Sigmoid colon (tissue), 7 donors: ENCODE measurements around the gene FXYD1. TPM values are rescaled to one million over a fixed set of nuclear protein-coding genes. Genes with fewer than 3 reads are reported as not detected.
"Not testable (repeated sequence)": the region's sequence is repeated elsewhere in the genome, so short reads cannot be mapped to it uniquely, and the experiment has no call there.

Source experiments
- DNase-seq: peaks from one replicate; pipeline ENCODE4 v3.0.0-alpha.2; 2019
- H3K27ac ChIP-seq, 4 donors: fragments of 200-600 bp; sonication (generic); one replicate each; pipeline ENCODE4 v1.5.1; 2016 to 2019; ENCODE audit warnings: mild to moderate bottlenecking in 1 of 4
- H3K27me3 ChIP-seq, 3 donors: fragments of 200-600 bp; sonication (generic); one replicate each; pipeline ENCODE4 v1.5.1; 2019; ENCODE audit warnings: mild to moderate bottlenecking in 1 of 3
- H3K36me3 ChIP-seq, 4 donors: fragments of 200-600 bp; sonication (generic); one replicate each; pipeline ENCODE4 v1.5.1; 2016 to 2019
- H3K4me1 ChIP-seq, 4 donors: fragments of 200-600 bp; sonication (generic); one replicate each; pipeline ENCODE4 v1.5.1; 2017 to 2019
- H3K4me3 ChIP-seq, 4 donors: fragments of 200-600 bp; sonication (generic); one replicate each; pipeline ENCODE4 v1.5.1; 2017 to 2019; ENCODE audit warnings: mild to moderate bottlenecking in 2 of 4, moderate library complexity in 1 of 4
- H3K9me3 ChIP-seq, 4 donors: fragments of 200-600 bp in 3 of 4; sonication (generic) in 3 of 4; one replicate each; pipeline versions ENCODE4 v1.5.1 to v1.6.1; 2013 to 2019
- EP300 ChIP-seq, 4 donors: sonication (generic); formaldehyde crosslinking; IDR thresholded peaks; one replicate each; pipeline ENCODE4 v1.6.1; 2017; ENCODE audit warnings: antibody characterized with exemption in 4 of 4
- POLR2A ChIP-seq, 2 donors: fragments of 450-650 bp; IDR thresholded peaks; one replicate each; pipeline ENCODE4 v1.6.1; 2016; ENCODE audit warnings: antibody characterized with exemption in 2 of 2, mild to moderate bottlenecking in 2 of 2, moderate library complexity in 2 of 2
- POLR2AphosphoS5 ChIP-seq, 4 donors: sonication (generic); formaldehyde crosslinking; IDR thresholded peaks; one replicate each; pipeline ENCODE4 v1.6.1; 2017; ENCODE audit warnings: antibody characterized with exemption in 4 of 4
- WGBS, 2 donors: extraction: QIAGEN DNeasy Blood & Tissue Kit; methylation state at CpG; one replicate each; pipeline ENCODE4 v1.1.7; 2013; 5-methylcytosine and 5-hydroxymethylcytosine counted together
- intact Hi-C: fragments of 100-400 bp; cut with DNase I; formaldehyde crosslinking; loops from one replicate; pipeline ENCODE4 v1.15.1; 2023
- polyA plus RNA-seq, 3 donors: library from polyadenylated mRNA; stranded (reverse); fragments of 200-250 nt; gene quantifications; one replicate each; pipeline ENCODE4 v1.2.3, GENCODE V29; 2013
- total RNA-seq, 4 donors: library from RNA; depleted of rRNA; stranded (reverse); fragments of >200 nt; gene quantifications; one replicate each; pipeline ENCODE4 v1.1.0, GENCODE V29; 2016
- TF ChIP-seq, protein P1 (sequence below), 4 experiments: fragments of 450-650 bp in 3 of 4; fragments of 200-600 bp in 1 of 4; IDR thresholded peaks; one replicate each; pipeline ENCODE4 v1.5.1; 2016 to 2019; ENCODE audit warnings: antibody characterized with exemption in 4 of 4, mild to moderate bottlenecking in 3 of 4, moderate library complexity in 2 of 4
- donor health status: healthy with polysubstance abuse.
- donor health status: Bipolar disorder and iron deficiency.
- donor health status: healthy.

FXYD1 gene
- total and polyA plus RNA-seq, 7 donors: 6.0 to 107 (median 43.6) TPM

DNA sequence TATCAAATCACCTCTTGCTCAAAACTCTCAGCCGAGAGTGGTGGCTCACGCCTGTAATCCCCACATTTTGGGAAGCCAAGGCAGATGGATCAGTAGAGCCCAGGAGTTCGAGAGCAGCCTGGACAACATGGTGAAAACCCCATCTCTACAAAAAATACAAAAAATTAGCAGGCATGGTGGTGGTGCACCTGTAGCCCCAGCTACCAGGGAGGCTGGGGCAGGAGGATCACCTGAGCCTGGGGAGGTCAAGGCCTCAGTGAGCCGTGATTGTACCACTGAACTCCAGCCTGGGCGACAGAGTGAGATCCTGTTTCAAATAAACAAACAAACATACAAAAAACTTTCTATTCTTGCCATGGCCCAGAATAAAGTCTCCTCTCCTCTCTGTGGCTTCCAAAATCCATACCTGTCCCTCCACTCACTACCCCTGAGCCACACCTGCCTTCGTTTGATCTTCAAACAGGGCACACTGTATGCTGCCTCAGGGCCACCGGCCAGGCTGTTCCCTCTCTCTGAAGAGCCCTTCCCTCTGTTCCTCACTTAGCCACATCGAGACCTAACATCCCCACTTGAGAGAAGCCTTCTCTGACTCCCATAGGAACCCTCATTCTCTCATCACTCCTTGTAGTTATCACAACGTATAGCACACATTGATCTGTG is 10.1 kb upstream of the FXYD1 start:
- peak overlapping the region in 1 of 4 donors; percentile 83 for H3K27ac ChIP-seq
- intact Hi-C loops: loop anchor here (10.0 kb wide), 1 partner anchor 154 kb away; no protein-coding TSS in a partner anchor
- TF ChIP-seq POLR2AphosphoS5 (IDR thresholded peaks at IDR 0.05) (no peak), POLR2A (IDR thresholded peaks at IDR 0.05) (no peak), EP300 (IDR thresholded peaks at IDR 0.05) (no peak)
- TF ChIP-seq, protein P1, sequence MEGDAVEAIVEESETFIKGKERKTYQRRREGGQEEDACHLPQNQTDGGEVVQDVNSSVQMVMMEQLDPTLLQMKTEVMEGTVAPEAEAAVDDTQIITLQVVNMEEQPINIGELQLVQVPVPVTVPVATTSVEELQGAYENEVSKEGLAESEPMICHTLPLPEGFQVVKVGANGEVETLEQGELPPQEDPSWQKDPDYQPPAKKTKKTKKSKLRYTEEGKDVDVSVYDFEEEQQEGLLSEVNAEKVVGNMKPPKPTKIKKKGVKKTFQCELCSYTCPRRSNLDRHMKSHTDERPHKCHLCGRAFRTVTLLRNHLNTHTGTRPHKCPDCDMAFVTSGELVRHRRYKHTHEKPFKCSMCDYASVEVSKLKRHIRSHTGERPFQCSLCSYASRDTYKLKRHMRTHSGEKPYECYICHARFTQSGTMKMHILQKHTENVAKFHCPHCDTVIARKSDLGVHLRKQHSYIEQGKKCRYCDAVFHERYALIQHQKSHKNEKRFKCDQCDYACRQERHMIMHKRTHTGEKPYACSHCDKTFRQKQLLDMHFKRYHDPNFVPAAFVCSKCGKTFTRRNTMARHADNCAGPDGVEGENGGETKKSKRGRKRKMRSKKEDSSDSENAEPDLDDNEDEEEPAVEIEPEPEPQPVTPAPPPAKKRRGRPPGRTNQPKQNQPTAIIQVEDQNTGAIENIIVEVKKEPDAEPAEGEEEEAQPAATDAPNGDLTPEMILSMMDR (IDR thresholded peaks at IDR 0.05): no peak
- no peaks in the 10 kb centered on the region for H3K9me3 ChIP-seq
- H3K36me3 ChIP-seq: no peaks in the 10 kb centered on the region
- peaks cover 0 to 19% (median 7%) of the 10 kb centered on the region in 4 donors for H3K4me1 ChIP-seq
- 77 to 88% methylated on average over 9 of the region's 9 CpGs for WGBS, 2 donors
- no peak overlapping the region for H3K4me3 ChIP-seq
- no peak for DNase-seq
- H3K27me3 ChIP-seq: no peaks in the 10 kb centered on the region

DNA sequence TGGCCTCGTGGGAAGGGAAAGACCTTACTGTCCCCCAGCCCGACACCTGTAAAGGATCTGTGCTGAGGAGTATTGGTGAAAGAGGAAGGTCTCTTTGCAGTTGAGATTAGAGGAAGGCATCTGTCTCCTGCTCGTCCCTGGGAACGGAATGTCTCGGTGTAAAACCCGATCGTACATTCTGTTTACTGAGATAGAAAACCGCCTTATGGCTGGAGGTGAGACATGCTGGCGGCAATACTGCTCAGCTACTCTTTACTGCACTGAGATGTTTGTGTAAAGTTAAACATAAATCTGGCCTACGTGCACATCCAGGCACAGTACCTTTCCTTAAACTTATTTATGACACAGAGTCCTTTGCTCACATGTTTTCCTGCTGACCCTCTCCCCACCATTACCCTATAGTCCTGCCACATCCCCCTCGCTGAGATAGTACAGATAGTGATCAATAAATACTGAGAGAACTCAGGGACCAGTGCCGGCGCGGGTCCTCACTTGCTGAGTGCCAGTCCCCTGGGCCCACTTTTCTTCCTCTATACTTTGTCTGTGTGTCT is 8.8 kb upstream of the FXYD1 start:
- intact Hi-C loops: loop anchor here (10.0 kb wide), 1 partner anchor 155 kb away; no protein-coding TSS in a partner anchor
- WGBS, 2 donors: 14 to 48% methylated on average over 14 of the region's 14 CpGs
- H3K9me3 ChIP-seq, DNase-seq, H3K4me3 ChIP-seq, H3K36me3 ChIP-seq, H3K4me1 ChIP-seq, H3K27me3 ChIP-seq: not testable (repeated sequence)
- H3K27ac ChIP-seq: peak overlapping the region in 1 of 4 donors; percentile 39

DNA sequence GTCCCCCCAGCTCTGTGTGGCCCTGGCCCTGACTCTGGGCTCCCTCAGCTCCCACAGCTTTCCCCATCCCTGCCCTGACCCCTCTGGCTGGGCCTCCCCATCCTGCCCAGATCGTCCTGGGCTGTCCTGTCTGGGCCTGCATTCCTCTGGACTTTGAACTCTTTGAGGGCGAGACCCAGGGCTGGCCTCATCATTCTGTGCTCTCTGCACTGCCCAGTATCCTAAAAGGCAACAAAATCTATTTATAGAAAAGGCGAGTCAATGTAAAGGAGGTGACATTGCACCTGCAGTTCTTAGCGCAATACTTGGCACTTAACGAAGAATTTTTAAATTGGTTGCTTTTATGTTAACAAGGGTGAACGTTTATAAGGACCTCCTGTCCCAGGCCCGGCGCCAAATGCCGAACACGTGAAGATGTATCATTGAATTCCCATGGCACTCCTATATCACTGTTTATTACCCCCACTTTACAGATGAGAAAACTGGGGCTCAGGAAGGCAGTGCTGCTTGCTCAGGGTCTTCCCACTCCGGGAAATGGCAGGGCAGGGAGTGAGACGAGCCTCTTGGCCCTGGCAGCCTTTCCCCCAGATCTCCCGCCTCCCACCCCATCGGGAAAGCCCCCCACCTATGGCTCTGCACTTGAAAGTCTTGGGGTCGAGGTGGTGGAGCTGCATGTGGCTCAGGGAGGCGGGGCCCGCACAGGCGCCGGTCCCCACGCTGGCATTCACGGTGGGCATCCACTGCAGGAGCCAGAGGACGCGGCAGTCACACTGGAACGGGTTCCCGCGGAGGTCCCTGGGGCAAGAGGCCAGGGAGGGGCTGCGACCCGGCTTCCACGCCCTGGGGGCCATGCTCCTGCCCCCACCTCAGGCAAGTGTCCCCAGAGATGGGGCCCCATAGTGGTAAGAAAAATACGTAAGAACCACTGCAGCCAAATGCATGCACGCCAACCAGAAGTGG is 7.6 kb upstream of the FXYD1 start:
- H3K9me3 ChIP-seq: no peaks in the 10 kb centered on the region
- H3K4me1 ChIP-seq: peaks cover 0 to 14% (median 6%) of the 10 kb centered on the region in 4 donors
- H3K27me3 ChIP-seq: peaks cover 0 to 1% (median 0%) of the 10 kb centered on the region in 3 donors
- no peaks in the 10 kb centered on the region for H3K36me3 ChIP-seq
- WGBS, 2 donors: 53 to 75% methylated on average over 31 of the region's 31 CpGs
- intact Hi-C loops: no loop called here
- TF ChIP-seq, protein P1 (IDR thresholded peaks at IDR 0.05): no peak
- TF ChIP-seq EP300 (IDR thresholded peaks at IDR 0.05): no peak
- TF ChIP-seq POLR2A (IDR thresholded peaks at IDR 0.05): no peak
- TF ChIP-seq POLR2AphosphoS5 (IDR thresholded peaks at IDR 0.05): peak in 1 of 4 donors; percentile 14
- DNase-seq: no peak
- peak overlapping the region in 1 of 4 donors; percentile 56 for H3K27ac ChIP-seq
- peak overlapping the region in 1 of 4 donors; percentile 21 for H3K4me3 ChIP-seq

DNA sequence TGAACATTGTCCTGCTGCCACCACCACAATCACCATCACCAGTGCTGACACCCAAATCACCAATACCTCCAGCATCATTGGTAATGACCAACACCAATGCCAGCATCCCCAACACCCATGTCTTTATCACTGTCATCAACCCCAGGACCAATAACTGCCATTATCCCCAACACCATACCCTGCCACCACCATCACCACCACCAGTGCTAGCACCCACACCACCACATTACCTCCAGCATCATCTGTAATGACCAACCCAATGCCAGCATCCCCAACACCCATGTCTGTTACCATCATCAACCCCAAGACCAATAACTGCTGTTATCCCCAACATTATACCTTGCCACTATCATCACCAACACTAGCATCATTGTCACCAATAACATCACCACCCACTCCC is 6.4 kb upstream of the FXYD1 start:
- Histone ChIP-seq H3K4me1 (peaks cover 0 to 15% (median 7%) of the 10 kb centered on the region in 4 donors), H3K4me3 (peak overlapping the region in 1 of 4 donors; percentile 39), H3K27me3 (peaks cover 0 to 6% (median 0%) of the 10 kb centered on the region in 3 donors), H3K27ac (peak overlapping the region in 1 of 4 donors; percentile 17), H3K9me3 (no peaks in the 10 kb centered on the region), H3K36me3 (no peaks in the 10 kb centered on the region)
- no peak for DNase-seq
- intact Hi-C loops: no loop called here
- TF ChIP-seq POLR2A (IDR thresholded peaks at IDR 0.05) (no peak), POLR2AphosphoS5 (IDR thresholded peaks at IDR 0.05) (no peak), EP300 (IDR thresholded peaks at IDR 0.05) (no peak)
- TF ChIP-seq, protein P1 (IDR thresholded peaks at IDR 0.05): no peak
